Ovary (tissue), 9 donors: ENCODE results near the gene NEDD9. TPM values are rescaled to one million over a fixed set of nuclear protein-coding genes. Genes with fewer than 3 reads are reported as not detected.

Source experiments
- DNase-seq, 5 donors: peaks; one replicate each; pipeline ENCODE4 v3.0.0-alpha.2; 2019 to 2020
- H3K27ac ChIP-seq, 2 donors: fragments of 200-600 bp; one replicate each; pipeline versions ENCODE4 v1.5.1 to v1.8.0; 2019 to 2022
- H3K27me3 ChIP-seq: fragments of 200-600 bp; one replicate; pipeline ENCODE4 v1.8.0; 2022
- H3K36me3 ChIP-seq: fragments of 200-600 bp; sonication (generic); one replicate; pipeline ENCODE4 v1.5.1; 2019
- H3K4me1 ChIP-seq: one replicate; pipeline ENCODE4 v1.8.1; 2013; ENCODE audit warnings: mild to moderate bottlenecking, moderate library complexity; ENCODE audit not compliant: insufficient read depth
- H3K4me3 ChIP-seq: fragments of 200-600 bp; sonication (generic); one replicate; pipeline ENCODE4 v1.5.1; 2017
- H3K9me3 ChIP-seq, 2 donors: fragments of 200-600 bp in 1 of 2; sonication (generic) in 1 of 2; one replicate each; pipeline versions ENCODE4 v1.5.1 to v1.8.1; 2013 to 2019; ENCODE audit warnings: mild to moderate bottlenecking in 1 of 2, moderate library complexity in 1 of 2
- CTCF ChIP-seq, 3 donors: fragments of 450-650 bp in 2 of 3; fragments of 200-600 bp in 1 of 3; IDR thresholded peaks; one replicate each; pipeline versions ENCODE4 v1.5.1 to v1.8.0; 2016 to 2022; ENCODE audit warnings: antibody characterized with exemption in 3 of 3, mild to moderate bottlenecking in 1 of 3
- EP300 ChIP-seq: sonication (generic); formaldehyde crosslinking; IDR thresholded peaks from one replicate; pipeline ENCODE4 v1.6.1; 2017; ENCODE audit warnings: antibody characterized with exemption
- POLR2A ChIP-seq: fragments of 450-650 bp; IDR thresholded peaks from one replicate; pipeline ENCODE4 v1.6.1; 2017; ENCODE audit warnings: antibody characterized with exemption, mild to moderate bottlenecking, moderate library complexity
- WGBS, 3 donors: extraction: QIAGEN DNeasy Blood & Tissue Kit in 1 of 3; methylation state at CpG; one replicate each; pipeline versions ENCODE4 v1.1.5 to v1.1.7; 2013 to 2017; 5-methylcytosine and 5-hydroxymethylcytosine counted together
- intact Hi-C, 4 donors: fragments of 100-400 bp; cut with DNase I; formaldehyde crosslinking; loops; one replicate each; pipeline versions ENCODE4 v1.11.0 to v1.15.1; 2022 to 2023
- polyA plus RNA-seq, 2 donors: library from polyadenylated mRNA; stranded (reverse); fragments of 200-250 nt in 1 of 2; fragments of 350-450 nt in 1 of 2; fragmentation: Illumina TruSeq in 1 of 2; extraction: RNeasy Lipid Tissue Mini Kit (QIAGEN cat#74804) in 1 of 2; gene quantifications; one replicate each; pipeline ENCODE4 v1.2.3, GENCODE V29; 2013 to 2014
- total RNA-seq, 7 donors: library from RNA; depleted of rRNA in 2 of 7; stranded (reverse); fragments of >200 nt in 2 of 7; fragmentation: NEBNext Ultra II Directional in 3 of 7; extraction: Animal tissue kit (Norgen Biotek cat#: 25700) in 3 of 7; gene quantifications; one replicate each; pipeline versions ENCODE4 v1.1.0 to v1.2.4, GENCODE V29; 2016 to 2023
- donor health status: DM: no; HTN: no; CAD: no; lungs with moderate emphysema.
- donor health status: DM: no; HTN: no; CAD: no.
- donor health status: Bipolar disorder and iron deficiency.
- donor health status: DM: yes; HTN: yes; CAD: no.
- donor health status: DM: no; HTN: no; CAD: no.
- donor health status: DM: yes; HTN: yes; CAD: no.

The NEDD9 gene
- total and polyA plus RNA-seq, 9 donors = 5.0 to 49.4 (median 13.7) TPM

DNA sequence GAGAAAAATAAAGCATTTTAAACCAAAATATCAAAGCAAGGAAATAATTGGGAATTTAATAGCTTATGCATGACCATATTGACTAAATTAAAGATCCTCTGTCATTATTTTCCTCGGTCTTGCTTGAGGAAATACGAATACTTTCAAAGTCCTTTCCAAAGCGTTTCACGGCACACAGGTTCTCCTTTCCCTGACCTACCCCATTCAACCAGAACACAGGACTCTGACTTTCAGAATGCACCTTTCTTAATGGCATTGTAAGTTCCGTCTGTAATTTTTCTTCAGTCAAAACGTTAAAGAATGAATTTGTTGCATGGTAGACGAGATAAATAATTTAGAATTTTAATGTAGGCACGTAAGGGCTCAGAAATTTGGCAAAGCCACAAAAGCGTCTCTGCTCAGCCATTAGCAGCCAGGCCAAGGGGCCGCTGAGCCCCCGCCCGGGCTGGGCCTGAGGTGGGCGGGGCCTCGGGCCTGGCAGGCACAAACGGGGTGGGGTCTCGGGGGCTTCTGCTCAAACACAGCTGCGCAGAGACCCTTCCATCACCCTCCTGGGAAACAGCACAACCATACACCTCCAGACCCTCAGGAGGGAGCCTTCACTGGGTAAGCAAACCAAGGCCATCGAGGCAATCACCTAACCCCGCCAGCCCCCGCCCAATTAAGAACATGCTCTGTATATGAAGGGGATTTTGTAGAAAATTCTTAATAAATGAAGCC is 3.4 kb downstream of the NEDD9 start:
- intact Hi-C loops = no loop called here
- H3K4me3 ChIP-seq = peak overlapping the region; percentile 51

DNA sequence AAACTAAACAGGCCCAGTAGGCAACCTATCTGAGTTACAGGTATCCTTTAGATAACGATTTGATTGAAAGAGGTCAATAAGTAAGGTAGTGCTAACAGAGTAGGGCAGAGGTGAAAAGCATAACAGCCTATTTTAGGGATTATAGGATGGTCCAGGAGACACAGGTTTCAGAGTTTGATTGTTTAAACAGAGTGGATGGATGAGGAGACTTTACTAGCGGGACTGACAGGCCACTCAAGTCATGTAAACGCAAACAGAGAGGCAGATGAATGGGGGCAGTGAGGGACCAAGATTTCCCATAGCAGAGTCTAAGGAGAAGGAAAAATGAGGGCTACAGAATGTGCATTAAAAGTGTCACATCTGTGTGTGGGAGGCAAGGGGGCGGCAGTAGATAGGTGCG is 4.8 kb downstream of the NEDD9 start:
- TF ChIP-seq POLR2A = no peak
- no peak for TF ChIP-seq CTCF (IDR thresholded peaks at IDR 0.05)
- TF ChIP-seq EP300 = no peak
- Histone ChIP-seq H3K4me1 (peaks cover 9% of the 10 kb centered on the region), H3K4me3 (no peak overlapping the region), H3K27ac (no peak overlapping the region), H3K9me3 (no peaks in the 10 kb centered on the region), H3K27me3 (no peaks in the 10 kb centered on the region), H3K36me3 (no peaks in the 10 kb centered on the region)
- 77 to 80% (median 78%) methylated on average over 5 of the region's 5 CpGs for WGBS, 3 donors
- DNase-seq = no peak
- intact Hi-C loops = no loop called here

More for the DNA sequence above, 3.4 kb downstream of the NEDD9 start:
- H3K36me3 ChIP-seq = no peaks in the 10 kb centered on the region
- 26 to 42% (median 29%) methylated on average over 20 of the region's 20 CpGs for WGBS, 3 donors
- no peak overlapping the region for H3K27ac ChIP-seq
- H3K9me3 ChIP-seq = no peaks in the 10 kb centered on the region
- H3K4me1 ChIP-seq = peaks cover 9% of the 10 kb centered on the region
- DNase-seq = no peak
- TF ChIP-seq CTCF (IDR thresholded peaks at IDR 0.05) (no peak), EP300 (no peak), POLR2A (no peak)
- no peaks in the 10 kb centered on the region for H3K27me3 ChIP-seq

- H3K9me3 ChIP-seq = no peaks in the 10 kb centered on the region
- H3K36me3 ChIP-seq = no peaks in the 10 kb centered on the region
- peaks cover 9% of the 10 kb centered on the region for H3K4me1 ChIP-seq
- no peak overlapping the region for H3K27ac ChIP-seq
- no peak for TF ChIP-seq EP300
- TF ChIP-seq CTCF (IDR thresholded peaks at IDR 0.05) = no peak
- no peak for TF ChIP-seq POLR2A
- no peak overlapping the region for H3K4me3 ChIP-seq
- DNase-seq = no peak
- 92 to 95% (median 95%) methylated on average over 3 of the region's 3 CpGs for WGBS, 3 donors
- intact Hi-C loops = no loop called here
- no peaks in the 10 kb centered on the region for H3K27me3 ChIP-seq
These were observed 6.5 kb downstream of the NEDD9 start for GRCh38 chr6:11226005-11226404.

GRCh38 chr6:11224966-11225463 is 7.5 kb downstream of the NEDD9 start:
- TF ChIP-seq CTCF (IDR thresholded peaks at IDR 0.05) = no peak
- no peak for TF ChIP-seq EP300
- TF ChIP-seq POLR2A = no peak
- Histone ChIP-seq H3K4me3 (no peak overlapping the region), H3K4me1 (peaks cover 9% of the 10 kb centered on the region)

More at GRCh38 chr6:11224966-11225463, 7.5 kb downstream of the NEDD9 start:
- no peaks in the 10 kb centered on the region for H3K27me3 ChIP-seq
- no peak overlapping the region for H3K27ac ChIP-seq
- H3K36me3 ChIP-seq = no peaks in the 10 kb centered on the region
- no peak for DNase-seq
- intact Hi-C loops = no loop called here
- 63 to 66% (median 64%) methylated on average over 4 of the region's 4 CpGs for WGBS, 3 donors
- no peaks in the 10 kb centered on the region for H3K9me3 ChIP-seq
